ENCODE results near the gene CHD5.

The CHD5 gene

GRCh38 chr1:6174621-6175410 is 5.3 kb downstream of the CHD5 start:
- in situ Hi-C loops (cut with MboI; ENCODE audit: low sequenced_read_pairs), result no loop called here

GRCh38 chr1:6172549-6172948 is 7.6 kb downstream of the CHD5 start:
- in situ Hi-C loops (cut with MboI; ENCODE audit: low sequenced_read_pairs), result no loop called here

DNA sequence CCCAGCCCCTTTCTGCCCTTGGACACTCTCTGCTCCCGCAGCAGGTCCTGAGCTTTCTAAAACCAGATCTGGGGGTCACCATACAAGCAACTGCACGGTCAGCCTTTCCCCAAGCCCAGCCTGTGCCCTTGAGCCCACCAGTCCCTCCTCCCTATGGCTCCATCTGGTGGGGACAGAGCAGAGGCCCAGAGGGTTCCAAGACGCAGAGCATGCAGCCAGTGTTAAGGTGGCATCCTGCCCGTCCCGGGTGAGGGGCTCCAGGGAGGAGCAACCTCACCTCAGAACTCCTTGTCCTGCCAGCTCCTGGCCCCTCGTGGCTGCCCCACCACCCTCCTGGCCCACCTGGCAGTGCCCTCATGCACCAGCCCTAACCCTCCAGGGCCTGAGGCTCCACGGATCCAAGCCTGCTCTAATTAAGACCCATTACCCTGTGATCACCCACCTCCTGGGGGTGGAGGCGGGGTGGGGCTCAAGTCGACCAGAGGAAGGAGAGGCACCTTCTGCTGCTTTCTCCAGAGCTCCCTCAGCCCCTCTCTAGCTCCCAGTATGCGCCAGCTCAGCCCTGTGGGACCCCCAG is 8.5 kb downstream of the CHD5 start:
- in situ Hi-C loops (cut with MboI; ENCODE audit: low sequenced_read_pairs), result no loop called here

GRCh38 chr1:6170742-6171201 is 9.3 kb downstream of the CHD5 start:
- in situ Hi-C loops (cut with MboI; ENCODE audit: low sequenced_read_pairs), result no loop called here

- in situ Hi-C loops (cut with MboI; ENCODE audit: low sequenced_read_pairs), result no loop called here
These were observed 9.9 kb downstream of the CHD5 start for GRCh38 chr1:6170116-6170741.

GRCh38 chr1:6168947-6169586 is 11.1 kb downstream of the CHD5 start:
- in situ Hi-C loops (cut with MboI; ENCODE audit: low sequenced_read_pairs), result no loop called here

DNA sequence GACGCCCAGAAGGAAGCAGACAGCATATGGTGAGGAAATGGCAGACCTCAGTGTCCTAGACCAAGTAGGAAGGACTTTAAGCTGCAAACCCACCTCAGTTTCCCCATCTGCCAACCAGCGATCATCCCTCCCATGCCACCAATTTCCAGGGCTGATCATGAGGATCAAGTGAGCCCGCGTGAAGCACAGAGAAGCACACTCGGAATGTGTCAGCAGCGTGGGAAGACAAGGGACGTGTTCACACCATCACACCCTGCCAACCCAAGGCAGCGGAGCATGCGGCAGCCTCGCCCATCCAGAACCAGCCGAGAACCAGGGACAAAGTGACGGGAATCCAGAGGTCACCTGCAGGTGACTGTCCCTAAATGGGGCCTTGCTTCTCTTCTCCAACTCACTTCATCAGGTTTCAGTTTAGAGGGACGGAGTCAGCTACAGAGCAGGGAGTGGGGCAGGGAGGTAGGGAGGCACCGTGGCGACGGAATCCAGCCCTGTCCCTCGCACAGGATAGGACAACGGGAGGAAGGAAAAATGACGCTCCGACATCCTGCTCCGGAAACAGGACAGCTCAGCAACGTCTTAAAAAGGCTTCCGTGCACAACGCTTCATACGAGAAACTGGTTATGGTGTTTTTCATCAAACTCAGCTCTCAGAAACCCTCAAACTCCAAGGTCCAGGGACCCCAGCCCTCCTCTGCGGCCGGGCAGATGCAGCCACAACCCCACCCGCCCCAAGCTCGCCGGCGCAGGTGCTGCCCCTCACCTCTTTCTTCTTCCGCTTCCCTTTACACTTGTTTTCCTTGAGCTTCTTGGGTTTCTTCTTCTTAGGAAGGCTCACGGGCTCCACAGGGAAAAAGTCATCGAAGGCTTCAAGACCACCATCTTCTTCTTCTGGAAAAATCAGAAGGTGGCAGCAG is 12.5 kb downstream of the CHD5 start:
- in situ Hi-C loops (cut with MboI; ENCODE audit: low sequenced_read_pairs), result no loop called here

- in situ Hi-C loops (cut with MboI; ENCODE audit: low sequenced_read_pairs), result no loop called here
These were observed 13.3 kb downstream of the CHD5 start for GRCh38 chr1:6166655-6167390.

DNA sequence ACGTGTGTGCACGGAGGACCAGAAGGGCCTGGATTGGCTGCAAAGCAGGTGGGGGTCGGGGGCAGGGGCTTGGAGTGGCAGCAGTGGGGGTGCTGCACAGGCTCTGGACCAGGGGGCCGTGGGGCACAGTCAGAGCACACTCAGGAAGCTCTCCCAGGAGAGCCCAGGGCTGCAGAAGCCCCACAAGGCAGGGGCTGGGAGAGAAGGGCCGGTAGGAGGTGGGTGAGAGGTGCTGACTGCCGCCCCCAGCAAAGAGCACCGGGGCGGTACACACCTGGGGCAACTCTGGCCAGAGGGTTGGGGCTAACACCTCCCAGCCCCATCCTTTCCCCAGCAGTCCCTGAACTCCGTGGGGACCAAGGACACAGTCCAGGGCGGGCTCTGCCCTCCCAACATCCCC is 13.9 kb downstream of the CHD5 start:
- in situ Hi-C loops (cut with MboI; ENCODE audit: low sequenced_read_pairs), result no loop called here

GRCh38 chr1:6165441-6165985 is 14.6 kb downstream of the CHD5 start:
- in situ Hi-C loops (cut with MboI; ENCODE audit: low sequenced_read_pairs), result no loop called here

DNA sequence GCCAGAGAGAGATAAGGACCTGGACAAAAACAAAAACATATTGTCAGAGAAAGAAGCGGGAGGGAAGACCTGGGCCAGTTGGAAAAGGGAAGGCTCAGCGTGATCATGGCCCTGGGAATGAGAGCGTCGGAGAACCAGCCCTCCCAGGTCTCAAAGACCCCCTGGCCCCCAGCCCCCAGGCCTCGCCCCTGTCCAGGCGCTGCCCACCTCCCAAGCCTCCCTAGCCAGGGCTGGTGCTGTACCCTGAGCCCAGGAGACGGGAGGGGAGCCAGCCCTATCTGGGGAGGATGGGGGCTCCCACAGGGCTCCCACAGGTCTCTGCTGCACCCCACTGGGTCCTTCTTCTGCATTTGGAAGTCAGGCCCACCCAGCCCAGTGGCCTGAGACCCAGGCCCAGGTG is 15.1 kb downstream of the CHD5 start:
- in situ Hi-C loops (cut with MboI; ENCODE audit: low sequenced_read_pairs), result no loop called here

DNA sequence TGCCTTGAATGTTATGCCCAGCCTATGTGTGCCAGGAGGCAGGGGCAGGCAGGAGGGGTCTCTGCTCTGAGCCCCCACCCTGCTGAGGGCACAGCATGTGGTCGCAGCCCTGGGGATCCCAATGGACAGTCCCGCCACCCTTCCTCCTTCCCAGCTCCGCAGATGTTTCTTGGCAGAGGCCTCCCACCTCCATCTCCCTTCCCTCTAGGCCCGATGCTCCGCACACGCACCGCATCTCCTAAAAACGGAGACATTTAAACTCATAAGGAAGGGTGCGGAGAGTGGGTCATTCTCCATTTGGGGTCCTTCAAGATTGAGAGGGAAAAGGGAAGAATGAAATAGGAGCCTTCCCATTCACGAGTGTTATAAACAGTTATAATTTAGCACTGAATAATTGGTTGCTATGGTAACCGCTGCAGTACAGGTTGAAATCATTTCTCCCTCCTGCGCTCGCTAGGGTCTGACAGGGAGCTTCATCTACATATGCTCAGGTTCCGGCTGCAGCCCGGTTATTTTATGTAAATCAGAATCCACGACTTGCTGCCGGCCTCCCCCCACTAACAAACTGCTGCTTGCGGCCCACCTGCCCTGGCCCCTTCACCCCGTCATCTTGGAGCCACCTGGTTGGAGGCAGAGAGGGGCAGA is 16.0 kb downstream of the CHD5 start:
- in situ Hi-C loops (cut with MboI; ENCODE audit: low sequenced_read_pairs), result no loop called here

DNA sequence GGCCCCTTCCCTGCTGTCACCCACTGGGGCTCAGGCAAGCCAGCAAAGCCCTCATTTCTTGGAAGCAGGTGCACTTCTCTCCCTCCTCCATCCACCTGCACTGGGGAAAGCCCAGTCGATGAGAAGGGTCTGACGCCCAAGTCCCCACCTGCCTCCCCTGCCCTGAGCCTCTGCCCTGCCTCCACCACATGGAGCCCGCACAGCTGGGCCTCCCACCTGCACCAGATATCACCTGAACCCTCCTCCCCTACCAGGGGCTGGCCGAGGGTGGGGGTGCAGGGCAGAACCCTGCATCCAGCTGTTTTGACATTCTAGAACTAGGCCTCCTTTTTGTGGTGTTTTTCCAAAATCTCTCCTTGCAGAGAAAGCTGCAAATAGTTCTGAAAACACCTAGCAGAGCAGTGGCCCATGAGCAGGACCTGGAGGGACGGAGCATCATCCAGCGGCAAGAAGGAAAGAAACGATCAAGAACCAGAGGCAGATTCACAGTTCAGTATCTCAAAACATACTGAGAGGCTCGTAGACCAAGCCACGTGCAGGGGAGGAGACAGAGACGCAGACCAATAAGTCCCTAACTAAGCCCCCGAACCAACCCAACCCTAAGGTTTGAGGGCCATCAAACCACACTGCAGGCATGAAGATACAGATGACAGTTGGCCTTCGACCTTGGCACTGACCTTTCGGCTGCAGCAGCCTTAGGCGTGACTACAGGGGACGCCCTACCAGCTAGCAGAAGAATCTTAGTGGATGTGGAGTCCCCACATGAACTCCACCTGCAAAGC is 16.7 kb downstream of the CHD5 start:
- in situ Hi-C loops (cut with MboI; ENCODE audit: low sequenced_read_pairs), result no loop called here

GRCh38 chr1:6162773-6163172 is 17.3 kb downstream of the CHD5 start:
- in situ Hi-C loops (cut with MboI; ENCODE audit: low sequenced_read_pairs), result no loop called here

GRCh38 chr1:6162341-6162740 is 17.8 kb downstream of the CHD5 start:
- in situ Hi-C loops (cut with MboI; ENCODE audit: low sequenced_read_pairs), result no loop called here

DNA sequence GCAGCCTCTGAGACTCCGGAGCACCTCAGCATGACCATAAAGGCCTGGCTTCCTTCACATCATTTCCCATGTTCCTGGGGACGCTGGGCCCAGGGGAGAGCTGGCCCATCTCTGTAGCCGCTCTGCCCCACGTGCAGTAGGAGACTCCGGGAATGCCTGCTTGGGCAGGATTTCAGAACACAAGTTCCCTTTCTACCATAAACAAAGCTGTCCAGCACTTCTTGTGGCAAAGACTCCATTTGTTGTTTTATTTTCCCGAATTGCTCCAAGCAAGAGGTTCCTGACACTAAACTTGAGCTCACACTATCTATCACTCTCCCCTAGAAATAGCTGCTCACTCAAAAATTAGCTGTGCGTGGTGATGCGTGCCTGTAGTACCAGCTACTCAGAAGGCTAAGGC is 21.9 kb downstream of the CHD5 start:
- in situ Hi-C loops (cut with MboI; ENCODE audit: low sequenced_read_pairs), result no loop called here

- in situ Hi-C loops (cut with MboI; ENCODE audit: low sequenced_read_pairs), result no loop called here
These were observed 22.5 kb downstream of the CHD5 start for GRCh38 chr1:6157528-6158174.

- in situ Hi-C loops (cut with MboI; ENCODE audit: low sequenced_read_pairs), result no loop called here
These were observed 23.0 kb downstream of the CHD5 start for GRCh38 chr1:6157132-6157527.
